A549 (cell line): ENCODE results near the gene CYP19A1.

Experiments used
- HDAC2 ChIP-seq: fragments of 200-600 bp; sonication (generic); IDR thresholded peaks from 2 replicates; pipeline ENCODE4 v1.6.1; 2016
- MAFK ChIP-seq: fragments of 450-650 bp; IDR thresholded peaks from 2 replicates; pipeline ENCODE4 v1.6.1; 2014; ENCODE audit not compliant: partially characterized antibody
- RCOR1 ChIP-seq: fragments of 150-350 bp; IDR thresholded peaks from 2 replicates; pipeline ENCODE4 v1.6.1; 2014; ENCODE audit warnings: antibody characterized with exemption, low read length, low read depth
- TF ChIP-seq, protein P1 (sequence below): fragments of >200 bp; sonication (Bioruptor Twin); formaldehyde crosslinking; IDR thresholded peaks from 3 replicates; pipeline ENCODE4 v1.5.1; 2016

DNA sequence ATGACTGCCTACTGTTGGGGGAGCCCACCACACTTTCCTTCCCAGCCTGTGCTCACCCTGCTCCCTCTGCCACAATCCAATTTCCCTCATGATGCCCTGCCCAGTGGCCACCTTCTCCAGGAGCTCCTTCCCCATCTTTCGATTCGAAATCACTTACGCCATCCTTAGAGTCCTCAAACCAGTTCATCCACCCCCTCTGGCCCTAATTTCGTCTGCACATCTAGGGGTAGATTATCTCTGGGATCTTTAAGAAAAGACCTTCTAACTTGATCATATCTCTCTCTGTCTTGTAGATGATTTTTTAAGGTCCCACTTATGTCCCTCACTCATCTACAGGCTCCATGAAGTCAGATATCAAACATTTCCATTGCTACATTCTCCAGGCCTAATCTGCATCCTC lies 17.1 kb downstream of the CYP19A1 start:
- no peak for TF ChIP-seq HDAC2
- TF ChIP-seq, protein P1, sequence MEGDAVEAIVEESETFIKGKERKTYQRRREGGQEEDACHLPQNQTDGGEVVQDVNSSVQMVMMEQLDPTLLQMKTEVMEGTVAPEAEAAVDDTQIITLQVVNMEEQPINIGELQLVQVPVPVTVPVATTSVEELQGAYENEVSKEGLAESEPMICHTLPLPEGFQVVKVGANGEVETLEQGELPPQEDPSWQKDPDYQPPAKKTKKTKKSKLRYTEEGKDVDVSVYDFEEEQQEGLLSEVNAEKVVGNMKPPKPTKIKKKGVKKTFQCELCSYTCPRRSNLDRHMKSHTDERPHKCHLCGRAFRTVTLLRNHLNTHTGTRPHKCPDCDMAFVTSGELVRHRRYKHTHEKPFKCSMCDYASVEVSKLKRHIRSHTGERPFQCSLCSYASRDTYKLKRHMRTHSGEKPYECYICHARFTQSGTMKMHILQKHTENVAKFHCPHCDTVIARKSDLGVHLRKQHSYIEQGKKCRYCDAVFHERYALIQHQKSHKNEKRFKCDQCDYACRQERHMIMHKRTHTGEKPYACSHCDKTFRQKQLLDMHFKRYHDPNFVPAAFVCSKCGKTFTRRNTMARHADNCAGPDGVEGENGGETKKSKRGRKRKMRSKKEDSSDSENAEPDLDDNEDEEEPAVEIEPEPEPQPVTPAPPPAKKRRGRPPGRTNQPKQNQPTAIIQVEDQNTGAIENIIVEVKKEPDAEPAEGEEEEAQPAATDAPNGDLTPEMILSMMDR, result no peak
- no peak for TF ChIP-seq MAFK
- no peak for TF ChIP-seq RCOR1
